Inferior parietal cortex (tissue), 1 donor: ENCODE measurements around the gene KLHL29.
"Not testable (repeated sequence)": the region's sequence is repeated elsewhere in the genome, so short reads cannot be mapped to it uniquely, and the experiment has no call there.

Source experiments
- DNase-seq: peaks from one replicate; pipeline ENCODE4 v3.0.0-alpha.2; 2016; ENCODE audit errors: extremely low spot score

The KLHL29 gene

GRCh38 chr2:23712756-23713151, 327.8 kb downstream of the KLHL29 start:
- DNase-seq, result no peak

- DNase-seq, result no peak
Measured at GRCh38 chr2:23713351-23713750, 328.4 kb downstream of the KLHL29 start.

GRCh38 chr2:23718931-23719700, 334.1 kb downstream of the KLHL29 start:
- DNase-seq, result no peak

- no peak for DNase-seq
Measured at GRCh38 chr2:23719716-23720115, 334.7 kb downstream of the KLHL29 start.

GRCh38 chr2:23720705-23721453, 335.9 kb downstream of the KLHL29 start:
- DNase-seq, result no peak

GRCh38 chr2:23721454-23721826, 336.5 kb downstream of the KLHL29 start:
- DNase-seq, result no peak

- DNase-seq, result no peak
Measured at GRCh38 chr2:23722255-23722654, 337.3 kb downstream of the KLHL29 start.

GRCh38 chr2:23723029-23723428, 338.1 kb downstream of the KLHL29 start:
- not testable (repeated sequence) for DNase-seq

- no peak for DNase-seq
Measured at GRCh38 chr2:23734416-23734815, 349.4 kb downstream of the KLHL29 start.

- DNase-seq, result not testable (repeated sequence)
Measured at GRCh38 chr2:23736783-23737182, 351.8 kb downstream of the KLHL29 start.

GRCh38 chr2:23745068-23745725, 360.2 kb downstream of the KLHL29 start:
- no peak for DNase-seq

- DNase-seq, result no peak
Measured at GRCh38 chr2:23745726-23746105, 360.7 kb downstream of the KLHL29 start.

GRCh38 chr2:23746141-23746863, 361.3 kb downstream of the KLHL29 start:
- no peak for DNase-seq

- DNase-seq, result no peak
Measured at GRCh38 chr2:23751747-23752265, 366.8 kb downstream of the KLHL29 start.

- DNase-seq, result no peak
Measured at GRCh38 chr2:23753291-23754010, 368.5 kb downstream of the KLHL29 start.

- DNase-seq, result no peak
Measured at GRCh38 chr2:23754970-23755369, 370.0 kb downstream of the KLHL29 start.

GRCh38 chr2:23756593-23757292, 371.8 kb downstream of the KLHL29 start:
- DNase-seq, result no peak

GRCh38 chr2:23757686-23758433, 372.9 kb downstream of the KLHL29 start:
- no peak for DNase-seq
